Gastrocnemius medialis (tissue), 4 donors: ENCODE measurements around the gene CACNA1H. TPM values are rescaled to one million over a fixed set of nuclear protein-coding genes. Genes with fewer than 3 reads are reported as not detected.

ENCODE experiments used
- ATAC-seq, 2 donors: fragments of 150-250 bp; one replicate each; pipeline ENCODE4 v1.9.1; 2016
- DNase-seq, 2 donors: peaks; one replicate each; pipeline ENCODE4 v3.0.0-alpha.2; 2019
- H3K27ac ChIP-seq, 4 donors: fragments of 200-600 bp; sonication (generic); 1 replicate in 1 of 4; 2 replicates in 3 of 4; pipeline ENCODE4 v1.5.1; 2016 to 2018; ENCODE audit warnings: mild to moderate bottlenecking in 2 of 4, moderate library complexity in 1 of 4
- H3K27me3 ChIP-seq, 3 donors: fragments of 200-600 bp; sonication (generic) in 2 of 3; 1 replicate in 1 of 3; 2 replicates in 2 of 3; pipeline versions ENCODE4 v1.5.1 to v1.6.0; 2016 to 2019; ENCODE audit warnings: mild to moderate bottlenecking in 1 of 3, moderate library complexity in 1 of 3
- H3K36me3 ChIP-seq, 2 donors: fragments of 200-600 bp; sonication (generic) in 1 of 2; one replicate each; pipeline ENCODE4 v1.5.1; 2017 to 2018
- H3K4me1 ChIP-seq, 2 donors: fragments of 200-600 bp; sonication (generic) in 1 of 2; one replicate each; pipeline ENCODE4 v1.5.1; 2016 to 2017; ENCODE audit warnings: mild to moderate bottlenecking in 2 of 2
- H3K4me3 ChIP-seq, 4 donors: fragments of 200-600 bp; sonication (generic) in 3 of 4; 1 replicate in 1 of 4; 2 replicates in 3 of 4; pipeline ENCODE4 v1.5.1; 2016 to 2019; ENCODE audit warnings: mild to moderate bottlenecking in 2 of 4
- H3K9me3 ChIP-seq, 3 donors: fragments of 200-600 bp; sonication (generic) in 2 of 3; 1 replicate in 1 of 3; 2 replicates in 2 of 3; pipeline ENCODE4 v1.5.1; 2016 to 2019
- POLR2A ChIP-seq, 2 donors: fragments of 450-650 bp; IDR thresholded peaks; one replicate each; pipeline ENCODE4 v1.6.1; 2017; ENCODE audit warnings: antibody characterized with exemption in 2 of 2, mild to moderate bottlenecking in 2 of 2, moderate library complexity in 2 of 2
- in situ Hi-C, 4 donors: fragments of 200-750 bp; cut with MboI; loops; one replicate each; pipeline versions ENCODE4 v1.15.0 to v1.8.0; 2017; ENCODE audit warnings: low sequenced_read_pairs in 4 of 4
- intact Hi-C: fragments of 100-400 bp; cut with DNase I; formaldehyde crosslinking; loops from one replicate; pipeline ENCODE4 v1.15.1; 2023; ENCODE audit warnings: low total_unique reads
- total RNA-seq, 4 donors: library from RNA; depleted of rRNA; stranded (reverse); fragments of >200 nt; gene quantifications; one replicate each; pipeline versions ENCODE4 v1.1.0 to v1.2.3, GENCODE V29; 2016
- TF ChIP-seq, protein P1 (sequence below), 5 experiments: fragments of 450-650 bp in 3 of 5; fragments of 200-600 bp in 2 of 5; sonication (generic) in 2 of 5; IDR thresholded peaks in 4 of 5; conservative IDR thresholded peaks in 1 of 5; 1 replicate in 4 of 5; 2 replicates in 1 of 5; pipeline ENCODE4 v1.5.1; 2016 to 2019; ENCODE audit warnings: antibody characterized with exemption in 5 of 5, mild to moderate bottlenecking in 3 of 5, moderate library complexity in 3 of 5

Gene CACNA1H
- total RNA-seq, 4 donors from 2014 or later = 3.7 to 12.8 (median 4.5) TPM

DNA sequence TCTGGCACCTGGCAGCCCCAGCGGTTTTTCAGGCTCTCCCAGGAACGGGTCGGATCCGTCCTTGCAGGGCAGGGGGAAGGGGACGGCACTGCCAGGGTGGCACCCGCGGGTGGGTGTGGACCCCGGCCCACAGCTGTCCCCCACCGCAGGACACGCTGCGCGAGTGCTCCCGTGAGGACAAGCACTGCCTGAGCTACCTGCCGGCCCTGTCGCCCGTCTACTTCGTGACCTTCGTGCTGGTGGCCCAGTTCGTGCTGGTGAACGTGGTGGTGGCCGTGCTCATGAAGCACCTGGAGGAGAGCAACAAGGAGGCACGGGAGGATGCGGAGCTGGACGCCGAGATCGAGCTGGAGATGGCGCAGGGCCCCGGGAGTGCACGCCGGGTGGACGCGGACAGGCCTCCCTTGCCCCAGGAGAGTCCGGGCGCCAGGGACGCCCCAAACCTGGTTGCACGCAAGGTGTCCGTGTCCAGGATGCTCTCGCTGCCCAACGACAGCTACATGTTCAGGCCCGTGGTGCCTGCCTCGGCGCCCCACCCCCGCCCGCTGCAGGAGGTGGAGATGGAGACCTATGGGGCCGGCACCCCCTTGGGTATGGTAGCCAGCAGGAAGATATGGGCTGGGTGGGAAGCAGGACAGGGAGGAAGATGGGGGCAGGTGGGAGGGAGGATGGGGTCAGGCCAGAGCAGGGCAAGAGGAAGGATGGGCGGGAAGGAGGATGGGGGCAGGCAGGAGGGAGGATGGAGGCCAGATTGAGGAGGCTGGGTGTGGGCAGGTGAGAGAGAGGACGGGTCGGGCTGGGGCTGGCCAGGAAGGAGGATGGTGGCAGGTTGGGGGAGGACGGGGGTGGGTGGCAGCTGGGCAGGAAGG lies 65.4 kb downstream of the CACNA1H start:
- H3K4me3 ChIP-seq = no peak overlapping the region
- no peak overlapping the region for H3K27ac ChIP-seq
- in situ Hi-C loops (no loop called here), intact Hi-C loops (no loop called here)
- peaks cover 0 to 5% (median 0%) of the 10 kb centered on the region in 3 donors for H3K27me3 ChIP-seq
- ATAC-seq (no peak), DNase-seq (no peak)
- no peaks in the 10 kb centered on the region for H3K9me3 ChIP-seq
- H3K36me3 ChIP-seq = no peaks in the 10 kb centered on the region
- no peaks in the 10 kb centered on the region for H3K4me1 ChIP-seq
- no peak for TF ChIP-seq POLR2A (IDR thresholded peaks at IDR 0.05)
- TF ChIP-seq, protein P1, sequence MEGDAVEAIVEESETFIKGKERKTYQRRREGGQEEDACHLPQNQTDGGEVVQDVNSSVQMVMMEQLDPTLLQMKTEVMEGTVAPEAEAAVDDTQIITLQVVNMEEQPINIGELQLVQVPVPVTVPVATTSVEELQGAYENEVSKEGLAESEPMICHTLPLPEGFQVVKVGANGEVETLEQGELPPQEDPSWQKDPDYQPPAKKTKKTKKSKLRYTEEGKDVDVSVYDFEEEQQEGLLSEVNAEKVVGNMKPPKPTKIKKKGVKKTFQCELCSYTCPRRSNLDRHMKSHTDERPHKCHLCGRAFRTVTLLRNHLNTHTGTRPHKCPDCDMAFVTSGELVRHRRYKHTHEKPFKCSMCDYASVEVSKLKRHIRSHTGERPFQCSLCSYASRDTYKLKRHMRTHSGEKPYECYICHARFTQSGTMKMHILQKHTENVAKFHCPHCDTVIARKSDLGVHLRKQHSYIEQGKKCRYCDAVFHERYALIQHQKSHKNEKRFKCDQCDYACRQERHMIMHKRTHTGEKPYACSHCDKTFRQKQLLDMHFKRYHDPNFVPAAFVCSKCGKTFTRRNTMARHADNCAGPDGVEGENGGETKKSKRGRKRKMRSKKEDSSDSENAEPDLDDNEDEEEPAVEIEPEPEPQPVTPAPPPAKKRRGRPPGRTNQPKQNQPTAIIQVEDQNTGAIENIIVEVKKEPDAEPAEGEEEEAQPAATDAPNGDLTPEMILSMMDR (IDR thresholded peaks at IDR 0.05 in 4 of 5, conservative IDR thresholded peaks at IDR 0.05 in 1 of 5) = no peak

DNA sequence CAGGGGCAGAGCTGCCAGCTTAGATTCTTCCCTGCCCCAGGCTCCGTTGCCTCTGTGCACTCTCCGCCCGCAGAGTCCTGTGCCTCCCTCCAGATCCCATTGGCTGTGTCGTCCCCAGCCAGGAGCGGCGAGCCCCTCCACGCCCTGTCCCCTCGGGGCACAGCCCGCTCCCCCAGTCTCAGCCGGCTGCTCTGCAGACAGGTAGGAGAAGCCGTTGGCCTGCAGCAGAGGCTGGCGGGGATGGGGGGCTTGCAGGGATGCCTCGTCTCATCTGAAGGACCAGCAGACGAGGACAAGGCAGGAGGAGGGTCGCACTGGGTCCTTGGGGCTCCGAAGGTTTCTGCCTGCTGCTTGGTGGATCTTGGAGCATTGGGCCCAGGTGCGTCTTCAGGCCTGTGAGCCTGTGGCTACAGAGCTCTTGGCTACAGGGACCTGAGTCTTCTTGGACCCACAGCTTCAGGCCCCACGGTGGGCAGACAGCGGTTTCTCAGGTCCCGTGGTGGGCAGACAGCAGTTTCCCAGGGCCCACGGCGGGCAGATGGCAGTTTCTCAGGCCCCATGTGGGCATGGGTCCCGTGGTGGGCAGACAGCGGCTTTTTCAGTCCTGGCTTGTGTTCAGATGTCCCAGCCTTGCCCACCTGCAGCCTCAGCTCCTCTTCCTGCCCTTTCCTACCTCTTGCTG lies 66.2 kb downstream of the CACNA1H start:
- Histone ChIP-seq H3K36me3 (no peaks in the 10 kb centered on the region), H3K9me3 (no peaks in the 10 kb centered on the region), H3K4me1 (no peaks in the 10 kb centered on the region), H3K27me3 (peaks cover 0 to 5% (median 0%) of the 10 kb centered on the region in 3 donors), H3K4me3 (no peak overlapping the region), H3K27ac (no peak overlapping the region)
- in situ Hi-C loops (no loop called here), intact Hi-C loops (no loop called here)
- TF ChIP-seq, protein P1 (IDR thresholded peaks at IDR 0.05 in 4 of 5, conservative IDR thresholded peaks at IDR 0.05 in 1 of 5) = no peak
- TF ChIP-seq POLR2A (IDR thresholded peaks at IDR 0.05) = no peak
- DNase-seq (no peak), ATAC-seq (no peak)

DNA sequence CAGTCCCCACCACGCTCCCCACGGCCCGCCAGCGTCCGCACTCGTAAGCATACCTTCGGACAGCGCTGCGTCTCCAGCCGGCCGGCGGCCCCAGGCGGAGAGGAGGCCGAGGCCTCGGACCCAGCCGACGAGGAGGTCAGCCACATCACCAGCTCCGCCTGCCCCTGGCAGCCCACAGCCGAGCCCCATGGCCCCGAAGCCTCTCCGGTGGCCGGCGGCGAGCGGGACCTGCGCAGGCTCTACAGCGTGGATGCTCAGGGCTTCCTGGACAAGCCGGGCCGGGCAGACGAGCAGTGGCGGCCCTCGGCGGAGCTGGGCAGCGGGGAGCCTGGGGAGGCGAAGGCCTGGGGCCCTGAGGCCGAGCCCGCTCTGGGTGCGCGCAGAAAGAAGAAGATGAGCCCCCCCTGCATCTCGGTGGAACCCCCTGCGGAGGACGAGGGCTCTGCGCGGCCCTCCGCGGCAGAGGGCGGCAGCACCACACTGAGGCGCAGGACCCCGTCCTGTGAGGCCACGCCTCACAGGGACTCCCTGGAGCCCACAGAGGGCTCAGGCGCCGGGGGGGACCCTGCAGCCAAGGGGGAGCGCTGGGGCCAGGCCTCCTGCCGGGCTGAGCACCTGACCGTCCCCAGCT lies 67.3 kb downstream of the CACNA1H start:
- Histone ChIP-seq H3K27me3 (peaks cover 0 to 5% (median 0%) of the 10 kb centered on the region in 3 donors), H3K9me3 (no peaks in the 10 kb centered on the region), H3K4me3 (no peak overlapping the region), H3K36me3 (no peaks in the 10 kb centered on the region), H3K4me1 (no peaks in the 10 kb centered on the region), H3K27ac (no peak overlapping the region)
- TF ChIP-seq POLR2A (IDR thresholded peaks at IDR 0.05) = no peak
- TF ChIP-seq, protein P1 (IDR thresholded peaks at IDR 0.05 in 4 of 5, conservative IDR thresholded peaks at IDR 0.05 in 1 of 5) = no peak
- ATAC-seq = no peak
- no peak for DNase-seq
- in situ Hi-C loops (no loop called here), intact Hi-C loops (no loop called here)

DNA sequence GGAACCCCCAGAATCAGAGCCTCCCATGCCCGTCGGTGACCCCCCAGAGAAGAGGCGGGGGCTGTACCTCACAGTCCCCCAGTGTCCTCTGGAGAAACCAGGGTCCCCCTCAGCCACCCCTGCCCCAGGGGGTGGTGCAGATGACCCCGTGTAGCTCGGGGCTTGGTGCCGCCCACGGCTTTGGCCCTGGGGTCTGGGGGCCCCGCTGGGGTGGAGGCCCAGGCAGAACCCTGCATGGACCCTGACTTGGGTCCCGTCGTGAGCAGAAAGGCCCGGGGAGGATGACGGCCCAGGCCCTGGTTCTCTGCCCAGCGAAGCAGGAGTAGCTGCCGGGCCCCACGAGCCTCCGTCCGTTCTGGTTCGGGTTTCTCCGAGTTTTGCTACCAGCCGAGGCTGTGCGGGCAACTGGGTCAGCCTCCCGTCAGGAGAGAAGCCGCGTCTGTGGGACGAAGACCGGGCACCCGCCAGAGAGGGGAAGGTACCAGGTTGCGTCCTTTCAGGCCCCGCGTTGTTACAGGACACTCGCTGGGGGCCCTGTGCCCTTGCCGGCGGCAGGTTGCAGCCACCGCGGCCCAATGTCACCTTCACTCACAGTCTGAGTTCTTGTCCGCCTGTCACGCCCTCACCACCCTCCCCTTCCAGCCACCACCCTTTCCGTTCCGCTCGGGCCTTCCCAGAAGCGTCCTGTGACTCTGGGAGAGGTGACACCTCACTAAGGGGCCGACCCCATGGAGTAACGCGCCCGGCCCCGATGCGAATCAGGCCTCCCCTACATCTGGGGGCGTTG lies 68.1 kb downstream of the CACNA1H start:
- Histone ChIP-seq H3K4me3 (no peak overlapping the region), H3K27me3 (peaks cover 0 to 5% (median 0%) of the 10 kb centered on the region in 3 donors), H3K9me3 (no peaks in the 10 kb centered on the region), H3K27ac (no peak overlapping the region), H3K4me1 (no peaks in the 10 kb centered on the region), H3K36me3 (no peaks in the 10 kb centered on the region)
- ATAC-seq (no peak), DNase-seq (no peak)
- TF ChIP-seq POLR2A (IDR thresholded peaks at IDR 0.05) = no peak
- TF ChIP-seq, protein P1 (IDR thresholded peaks at IDR 0.05 in 4 of 5, conservative IDR thresholded peaks at IDR 0.05 in 1 of 5) = no peak
- in situ Hi-C loops (no loop called here), intact Hi-C loops (no loop called here)
